Upper lobe of right lung (tissue), 1 donor: ENCODE measurements around the gene CST3. TPM values are rescaled to one million over a fixed set of nuclear protein-coding genes. Genes with fewer than 3 reads are reported as not detected.

ENCODE experiments used
- ATAC-seq: fragments of 200-7000 bp; cut with Tn5 transposase; one replicate; pipeline ENCODE4 v1.9.1; 2020; ENCODE audit warnings: mild to moderate bottlenecking, moderate library complexity
- DNase-seq: peaks from one replicate; pipeline ENCODE4 v3.0.0-alpha.2; 2020
- H3K27ac ChIP-seq: fragments of 200-600 bp; one replicate; pipeline ENCODE4 v1.8.0; 2022
- H3K27me3 ChIP-seq: fragments of 200-600 bp; one replicate; pipeline ENCODE4 v1.8.0; 2022; ENCODE audit warnings: mild to moderate bottlenecking
- H3K36me3 ChIP-seq: fragments of 200-600 bp; one replicate; pipeline ENCODE4 v1.8.0; 2022
- H3K4me1 ChIP-seq: fragments of 200-600 bp; one replicate; pipeline ENCODE4 v1.8.0; 2022
- H3K4me3 ChIP-seq: fragments of 200-600 bp; one replicate; pipeline ENCODE4 v1.8.0; 2022; ENCODE audit warnings: mild to moderate bottlenecking
- H3K9me3 ChIP-seq: fragments of 200-600 bp; one replicate; pipeline ENCODE4 v1.8.0; 2022
- CTCF ChIP-seq: fragments of 200-600 bp; IDR thresholded peaks from one replicate; pipeline ENCODE4 v1.8.0; 2022; ENCODE audit warnings: antibody characterized with exemption
- intact Hi-C: fragments of 100-400 bp; cut with DNase I; formaldehyde crosslinking; loops from one replicate; pipeline ENCODE4 v1.11.0; 2022
- total RNA-seq: library from RNA; stranded (reverse); fragmentation: NEBNext Ultra II Directional; extraction: Animal tissue kit (Norgen Biotek cat#: 25700); gene quantifications from one replicate; pipeline ENCODE4 v1.2.1, GENCODE V29; 2021
- donor health status: DM: no; HTN: yes; CAD: no; lungs with severe emphysema.

The CST3 gene
- total RNA-seq, 1 donor from 2014 or later: 666 TPM

GRCh38 chr20:23628402-23629016, 9.2 kb downstream of the CST3 start:
- Histone ChIP-seq H3K27ac (no peak overlapping the region), H3K9me3 (no peaks in the 10 kb centered on the region), H3K4me1 (peaks cover 6% of the 10 kb centered on the region), H3K27me3 (no peaks in the 10 kb centered on the region), H3K4me3 (no peak overlapping the region), H3K36me3 (peaks cover 12% of the 10 kb centered on the region)
- ATAC-seq: no peak
- intact Hi-C loops: no loop called here
- TF ChIP-seq CTCF: no peak
- no peak for DNase-seq

GRCh38 chr20:23627501-23627900, 10.3 kb downstream of the CST3 start:
- Histone ChIP-seq H3K9me3 (no peaks in the 10 kb centered on the region), H3K27ac (no peak overlapping the region), H3K4me1 (peaks cover 11% of the 10 kb centered on the region), H3K27me3 (no peaks in the 10 kb centered on the region), H3K4me3 (no peak overlapping the region), H3K36me3 (peaks cover 2% of the 10 kb centered on the region)
- intact Hi-C loops: no loop called here
- TF ChIP-seq CTCF: no peak
- ATAC-seq: no peak
- DNase-seq: no peak

GRCh38 chr20:23626040-23626620, 11.6 kb downstream of the CST3 start:
- Histone ChIP-seq H3K9me3 (no peaks in the 10 kb centered on the region), H3K27me3 (no peaks in the 10 kb centered on the region), H3K36me3 (no peaks in the 10 kb centered on the region), H3K4me3 (no peak overlapping the region), H3K27ac (no peak overlapping the region), H3K4me1 (peaks cover 17% of the 10 kb centered on the region)
- intact Hi-C loops: no loop called here
- no peak for DNase-seq
- peak; percentile 74 for ATAC-seq
- TF ChIP-seq CTCF: no peak

GRCh38 chr20:23625236-23625964, 12.4 kb downstream of the CST3 start:
- ATAC-seq (no peak), DNase-seq (no peak)
- TF ChIP-seq CTCF: no peak
- Histone ChIP-seq H3K27me3 (no peaks in the 10 kb centered on the region), H3K9me3 (no peaks in the 10 kb centered on the region), H3K36me3 (no peaks in the 10 kb centered on the region), H3K4me3 (no peak overlapping the region), H3K27ac (no peak overlapping the region), H3K4me1 (peaks cover 17% of the 10 kb centered on the region)
- intact Hi-C loops: no loop called here

GRCh38 chr20:23624324-23624691, 13.4 kb downstream of the CST3 start:
- ATAC-seq (no peak), DNase-seq (no peak)
- TF ChIP-seq CTCF: no peak
- H3K36me3 ChIP-seq: no peaks in the 10 kb centered on the region
- intact Hi-C loops: no loop called here
- H3K27me3 ChIP-seq: no peaks in the 10 kb centered on the region
- H3K4me1 ChIP-seq: peaks cover 17% of the 10 kb centered on the region
- no peaks in the 10 kb centered on the region for H3K9me3 ChIP-seq
- H3K27ac ChIP-seq: peak overlapping the region; percentile 81
- H3K4me3 ChIP-seq: no peak overlapping the region
